GM12891 (cell line): ENCODE measurements around the gene TBC1D22A.

Source experiments
- PAX5 ChIP-seq: IDR thresholded peaks from 2 replicates; pipeline ENCODE4 v1.6.1; 2011; ENCODE audit warnings: low read length, moderate library complexity, mild to moderate bottlenecking; ENCODE audit not compliant: insufficient read depth, severe bottlenecking
- POLR2A ChIP-seq: IDR thresholded peaks from 2 replicates; pipeline ENCODE4 v1.6.1; 2011; ENCODE audit warnings: low read depth, low read length, control low read depth
- POLR2AphosphoS5 ChIP-seq: IDR thresholded peaks from 2 replicates; pipeline ENCODE4 v1.6.1; 2011; ENCODE audit warnings: low read depth, low read length, control low read depth
- TAF1 ChIP-seq: IDR thresholded peaks from 2 replicates; pipeline ENCODE4 v1.6.1; 2011; ENCODE audit warnings: low read depth, low read length, control low read depth

DNA sequence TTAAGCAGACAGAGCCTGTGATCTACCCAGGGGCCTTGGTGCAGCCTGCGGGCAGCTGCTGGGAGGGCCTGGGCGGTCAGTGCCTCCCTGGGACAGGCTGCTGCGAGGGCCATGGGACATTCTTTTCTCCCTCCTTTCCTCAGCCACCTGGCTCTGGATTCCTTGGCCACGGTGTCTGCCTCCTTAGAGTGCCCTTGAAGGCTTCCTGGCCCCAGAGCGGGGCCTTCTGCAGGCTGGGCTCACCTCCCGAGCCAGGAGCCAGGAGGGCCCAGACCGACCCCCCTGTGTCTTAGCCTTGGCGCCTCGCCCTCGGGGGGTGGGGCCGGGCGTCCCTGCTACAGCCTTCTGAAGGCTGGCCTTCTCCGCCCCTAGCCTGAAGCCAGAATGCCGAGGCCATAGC is 231.2 kb downstream of the TBC1D22A start:
- TF ChIP-seq PAX5 (no peak), POLR2A (no peak), TAF1 (no peak), POLR2AphosphoS5 (no peak)
